ENCODE measurements around the gene FOXP4.

Gene FOXP4

DNA sequence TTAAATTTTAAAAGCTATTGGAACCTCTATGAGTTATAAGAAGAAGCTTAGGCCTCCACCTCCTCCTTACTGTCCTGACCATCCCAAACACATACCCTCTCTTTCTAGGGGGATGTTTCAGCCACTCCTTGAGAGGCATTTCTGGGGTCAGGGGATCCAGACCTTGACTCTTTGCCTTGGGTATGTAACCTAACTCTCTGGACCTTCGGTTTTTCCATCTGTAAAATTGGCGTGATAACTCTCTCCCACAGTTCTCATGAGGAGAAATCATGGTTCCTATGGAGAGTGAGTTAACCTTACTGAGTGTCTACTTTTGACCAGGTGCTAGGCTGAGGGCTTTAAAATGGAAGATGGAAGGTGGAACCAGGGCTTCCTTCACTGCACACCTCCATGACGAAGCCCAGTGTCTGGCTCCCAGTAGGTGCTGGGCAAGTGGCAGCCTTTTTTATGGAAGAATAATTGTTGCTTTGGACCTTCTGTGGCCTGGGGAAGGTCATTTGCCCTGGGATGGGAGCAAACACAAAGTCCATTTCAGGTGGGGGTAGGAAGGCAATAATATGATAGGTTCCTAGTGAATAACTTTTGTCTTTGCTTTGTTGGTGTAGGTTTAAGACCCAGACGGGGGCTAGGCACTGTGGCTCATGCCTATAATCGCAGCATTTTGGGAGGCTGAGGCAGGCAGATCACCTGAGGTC is 18.4 kb downstream of the FOXP4 start:
- H3K4me3 ChIP-seq (ENCODE audit: low read depth, low read length) = no peak overlapping the region
- DNase-seq (ENCODE audit: low read depth, low spot score) = no peak
- TF ChIP-seq, protein P1, sequence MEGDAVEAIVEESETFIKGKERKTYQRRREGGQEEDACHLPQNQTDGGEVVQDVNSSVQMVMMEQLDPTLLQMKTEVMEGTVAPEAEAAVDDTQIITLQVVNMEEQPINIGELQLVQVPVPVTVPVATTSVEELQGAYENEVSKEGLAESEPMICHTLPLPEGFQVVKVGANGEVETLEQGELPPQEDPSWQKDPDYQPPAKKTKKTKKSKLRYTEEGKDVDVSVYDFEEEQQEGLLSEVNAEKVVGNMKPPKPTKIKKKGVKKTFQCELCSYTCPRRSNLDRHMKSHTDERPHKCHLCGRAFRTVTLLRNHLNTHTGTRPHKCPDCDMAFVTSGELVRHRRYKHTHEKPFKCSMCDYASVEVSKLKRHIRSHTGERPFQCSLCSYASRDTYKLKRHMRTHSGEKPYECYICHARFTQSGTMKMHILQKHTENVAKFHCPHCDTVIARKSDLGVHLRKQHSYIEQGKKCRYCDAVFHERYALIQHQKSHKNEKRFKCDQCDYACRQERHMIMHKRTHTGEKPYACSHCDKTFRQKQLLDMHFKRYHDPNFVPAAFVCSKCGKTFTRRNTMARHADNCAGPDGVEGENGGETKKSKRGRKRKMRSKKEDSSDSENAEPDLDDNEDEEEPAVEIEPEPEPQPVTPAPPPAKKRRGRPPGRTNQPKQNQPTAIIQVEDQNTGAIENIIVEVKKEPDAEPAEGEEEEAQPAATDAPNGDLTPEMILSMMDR (IDR thresholded peaks at IDR 0.05; ENCODE audit: insufficient read depth, low read length, missing control alignments) = no peak
- ChIA-PET CTCF (no interaction called here), POLR2A (no interaction called here)

DNA sequence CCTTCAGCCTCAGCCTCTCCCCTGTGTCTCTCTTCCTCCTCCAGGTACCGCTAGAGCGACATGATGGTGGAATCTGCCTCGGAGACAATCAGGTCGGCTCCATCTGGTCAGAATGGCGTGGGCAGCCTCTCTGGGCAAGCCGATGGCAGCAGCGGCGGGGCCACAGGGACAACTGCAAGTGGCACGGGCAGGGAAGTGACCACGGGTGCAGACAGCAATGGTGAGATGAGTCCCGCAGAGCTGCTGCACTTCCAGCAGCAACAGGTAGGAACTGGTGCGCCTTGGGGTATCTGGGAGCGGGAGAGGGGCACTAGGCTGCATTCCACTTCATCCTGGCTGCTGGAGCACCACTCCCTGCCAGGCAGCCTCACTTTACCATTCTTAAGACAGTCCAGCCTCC is 19.5 kb downstream of the FOXP4 start:
- no peak overlapping the region for H3K4me3 ChIP-seq (ENCODE audit: low read depth, low read length)
- TF ChIP-seq, protein P1 (IDR thresholded peaks at IDR 0.05; ENCODE audit: insufficient read depth, low read length, missing control alignments) = no peak
- ChIA-PET POLR2A (no interaction called here), CTCF (interaction anchor here (0.7 kb wide), 1 partner anchor 14 kb away, joined by 3 read pairs; no protein-coding TSS in a partner anchor)
- DNase-seq (ENCODE audit: low read depth, low spot score) = no peak

DNA sequence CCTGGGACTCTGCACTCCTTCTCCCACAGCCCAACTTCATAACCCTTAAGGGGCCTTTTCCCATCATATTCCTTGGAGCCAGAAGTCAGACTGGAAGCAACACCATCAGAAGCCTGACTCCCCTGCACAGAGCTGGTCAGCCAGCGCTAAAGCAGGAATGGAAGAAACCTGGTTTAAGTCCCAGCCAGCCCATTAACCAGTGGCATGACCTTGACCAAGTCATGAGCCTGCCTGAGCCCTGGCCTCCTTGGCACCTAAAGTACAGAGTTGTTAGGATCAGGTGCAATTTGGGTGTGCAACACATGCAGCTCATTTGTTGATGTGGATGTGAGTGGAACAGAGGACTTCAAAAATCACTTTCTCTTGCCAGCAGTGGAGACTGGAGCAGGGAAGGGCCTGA is 20.8 kb downstream of the FOXP4 start:
- POLR2A ChIA-PET = no interaction called here
- H3K4me3 ChIP-seq (ENCODE audit: low read depth, low read length) = no peak overlapping the region
- TF ChIP-seq, protein P1 (IDR thresholded peaks at IDR 0.05; ENCODE audit: insufficient read depth, low read length, missing control alignments) = no peak
- DNase-seq (ENCODE audit: low read depth, low spot score) = no peak
- CTCF ChIA-PET = interaction anchor here (0.9 kb wide), 1 partner anchor 172 kb away, joined by 3 read pairs; no protein-coding TSS in a partner anchor

DNA sequence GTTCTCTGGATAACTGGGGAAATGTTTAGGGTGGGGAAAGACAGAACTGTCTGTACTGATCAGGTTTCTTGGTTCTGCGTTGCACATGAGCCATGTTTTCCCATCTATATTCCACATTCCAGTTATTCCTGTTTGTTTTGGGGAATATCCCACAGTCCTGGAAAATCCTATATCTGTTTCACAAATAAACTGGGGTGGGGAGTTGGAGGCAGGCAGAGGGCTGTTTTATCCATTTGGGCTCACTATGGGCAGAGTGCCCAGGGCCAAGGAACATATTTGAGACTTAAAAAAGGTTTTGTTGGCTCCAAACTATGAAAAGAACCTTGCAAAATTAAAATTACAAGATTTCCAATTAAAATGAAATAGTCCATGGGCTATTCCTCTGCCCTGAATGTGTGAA is 21.5 kb downstream of the FOXP4 start:
- no peak for DNase-seq (ENCODE audit: low read depth, low spot score)
- CTCF ChIA-PET = interaction anchor here (0.9 to 1.0 kb wide), 2 partner anchors 35 to 173 kb away, joined by 3 read pairs; no protein-coding TSS in a partner anchor
- H3K4me3 ChIP-seq (ENCODE audit: low read depth, low read length) = no peak overlapping the region
- TF ChIP-seq, protein P1 (IDR thresholded peaks at IDR 0.05; ENCODE audit: insufficient read depth, low read length, missing control alignments) = no peak
- POLR2A ChIA-PET = no interaction called here

DNA sequence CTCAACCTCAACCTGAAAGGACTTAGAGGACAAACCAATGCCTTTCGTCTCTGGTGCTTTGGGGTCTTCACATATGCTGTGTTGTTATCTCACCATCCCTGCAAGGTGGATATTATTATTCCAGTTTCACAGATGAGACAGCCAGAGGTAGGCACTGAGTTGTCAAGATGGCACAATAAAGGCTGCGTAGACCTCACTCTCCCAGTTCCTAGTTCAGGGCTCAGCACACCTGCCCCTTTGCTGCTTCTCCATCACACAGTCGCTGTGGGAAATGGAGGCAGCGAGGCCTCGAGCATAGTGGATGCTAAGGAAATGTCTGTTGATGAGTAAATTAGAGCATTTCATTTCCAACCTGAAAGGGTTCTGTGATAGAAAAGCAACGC is 22.0 kb downstream of the FOXP4 start:
- ChIA-PET CTCF (interaction anchor here (1.0 kb wide), 1 partner anchor 34 kb away, joined by 3 read pairs; no protein-coding TSS in a partner anchor), POLR2A (no interaction called here)
- H3K4me3 ChIP-seq (ENCODE audit: low read depth, low read length) = no peak overlapping the region
- TF ChIP-seq, protein P1 (IDR thresholded peaks at IDR 0.05; ENCODE audit: insufficient read depth, low read length, missing control alignments) = no peak
- DNase-seq (ENCODE audit: low read depth, low spot score) = no peak

DNA sequence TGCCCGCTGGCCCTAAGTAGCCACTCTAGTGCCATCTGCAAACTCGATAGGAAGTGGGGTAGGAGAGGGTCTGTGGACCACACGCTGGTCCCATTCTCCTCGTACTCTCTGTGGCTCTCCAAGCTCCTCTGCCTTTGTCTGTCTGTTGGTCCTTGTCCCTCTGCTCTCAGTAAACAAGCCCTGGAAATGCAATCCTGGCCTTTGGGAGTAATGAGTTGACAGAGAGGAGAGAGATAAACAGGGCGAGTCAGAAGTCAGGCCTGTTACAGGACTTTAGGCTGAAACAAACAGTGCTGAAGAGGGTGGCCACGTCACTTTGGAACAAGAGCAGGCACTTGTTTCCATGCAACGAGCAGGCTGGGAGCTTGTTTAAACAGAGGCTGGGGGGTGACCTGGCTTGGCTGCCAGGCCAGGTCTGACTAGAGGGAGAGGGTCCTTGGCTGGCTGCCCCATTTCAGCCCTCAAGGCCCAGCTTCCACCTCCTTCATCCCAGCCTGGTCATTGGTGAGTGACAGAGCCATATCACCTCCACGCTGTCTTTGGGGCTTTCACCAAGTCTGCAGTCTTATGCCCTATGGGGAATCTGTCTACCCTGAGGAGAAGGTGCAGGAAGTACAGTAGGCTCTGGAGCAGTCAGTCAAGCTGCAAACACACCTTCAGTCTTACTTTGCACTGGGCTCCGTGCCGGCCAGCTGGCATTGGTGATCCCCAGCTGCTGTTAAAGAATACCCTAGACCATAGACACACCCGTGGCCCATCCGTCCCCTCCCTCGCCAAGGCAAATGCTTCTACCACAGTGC is 22.6 kb downstream of the FOXP4 start:
- no peak for DNase-seq (ENCODE audit: low read depth, low spot score)
- POLR2A ChIA-PET = no interaction called here
- TF ChIP-seq, protein P1 (IDR thresholded peaks at IDR 0.05; ENCODE audit: insufficient read depth, low read length, missing control alignments) = no peak
- CTCF ChIA-PET = no interaction called here
- no peak overlapping the region for H3K4me3 ChIP-seq (ENCODE audit: low read depth, low read length)

Measured in AG04449 (cell line).